Thymus (tissue), 11 donors: ENCODE results near the gene RASA3. TPM values are rescaled to one million over a fixed set of nuclear protein-coding genes. Genes with fewer than 3 reads are reported as not detected.
A peak's percentile ranks its signal among the peaks of the same experiment; 100 is the strongest.

Experiments used
- DNase-seq, 9 donors: peaks; one replicate each; pipeline ENCODE4 v3.0.0-alpha.2; 2013; ENCODE audit warnings: low spot score in 9 of 9, low read depth in 6 of 9, missing footprints in 1 of 9
- H3K27ac ChIP-seq, 2 donors: one replicate each; pipeline ENCODE4 v1.5.1; 2013; ENCODE audit warnings: control low read depth in 1 of 2, low read depth in 1 of 2, low read length in 1 of 2, mild to moderate bottlenecking in 1 of 2, moderate library complexity in 1 of 2
- H3K27me3 ChIP-seq, 2 donors: one replicate each; pipeline ENCODE4 v1.5.1; 2013; ENCODE audit warnings: low read length in 1 of 2; ENCODE audit not compliant: control insufficient read depth in 2 of 2, insufficient read depth in 1 of 2
- H3K36me3 ChIP-seq, 2 donors: one replicate each; pipeline ENCODE4 v1.5.1; 2013; ENCODE audit warnings: low read length in 1 of 2, mild to moderate bottlenecking in 1 of 2, moderate library complexity in 1 of 2; ENCODE audit not compliant: control insufficient read depth in 2 of 2, insufficient read depth in 2 of 2
- H3K4me1 ChIP-seq, 2 donors: one replicate each; pipeline ENCODE4 v1.5.1; 2013; ENCODE audit warnings: low read length in 2 of 2; ENCODE audit not compliant: control insufficient read depth in 2 of 2, insufficient read depth in 2 of 2
- H3K4me3 ChIP-seq, 2 donors: one replicate each; pipeline ENCODE4 v1.5.1; 2013; ENCODE audit warnings: low read length in 2 of 2, control low read depth in 1 of 2, mild to moderate bottlenecking in 1 of 2
- H3K9me3 ChIP-seq, 2 donors: one replicate each; pipeline ENCODE4 v1.5.1; 2013; ENCODE audit warnings: low read length in 1 of 2, mild to moderate bottlenecking in 1 of 2; ENCODE audit not compliant: control insufficient read depth in 2 of 2, insufficient read depth in 1 of 2
- WGBS: extraction: QIAGEN DNeasy Blood & Tissue Kit; methylation state at CpG from one replicate; pipeline ENCODE4 v1.1.7; 2013; 5-methylcytosine and 5-hydroxymethylcytosine counted together
- polyA plus RNA-seq: library from polyadenylated mRNA; stranded (reverse); fragments of 200-250 nt; gene quantifications from one replicate; pipeline ENCODE4 v1.2.3, GENCODE V29; 2013
- total RNA-seq: library from RNA; stranded (reverse); fragments of 120-200 nt; gene quantifications from one replicate; pipeline ENCODE4 v1.2.4, GENCODE V29; 2013
- donor health status: healthy.

The RASA3 gene
- total and polyA plus RNA-seq, 2 donors: 23.8 to 25.1 TPM

DNA sequence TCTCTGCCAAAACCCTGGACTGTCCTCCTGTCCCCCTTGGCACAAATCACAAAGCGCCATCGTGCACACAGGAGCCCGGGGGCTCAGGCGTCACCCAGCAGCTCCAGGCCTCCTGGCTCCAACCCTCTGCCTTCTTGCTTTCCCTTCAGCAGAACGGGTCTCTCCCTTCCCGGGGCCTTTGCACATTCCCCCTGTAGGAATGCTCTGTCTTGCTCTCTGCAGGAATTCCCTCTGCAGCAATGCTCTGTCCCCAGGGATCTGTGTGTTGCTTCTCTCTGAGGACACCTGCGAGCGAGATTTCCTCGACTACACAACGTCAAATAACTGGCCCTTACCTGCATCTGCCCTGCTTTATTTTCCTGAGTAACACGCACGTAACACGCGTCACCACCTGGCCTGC is 13.3 kb upstream of the RASA3 start:
- H3K4me3 ChIP-seq: no peak overlapping the region
- H3K9me3 ChIP-seq: peaks cover 0 to under 1% of the 10 kb centered on the region in 2 donors
- no peaks in the 10 kb centered on the region for H3K27me3 ChIP-seq
- H3K4me1 ChIP-seq: peaks cover 38 to 91% of the 10 kb centered on the region in 2 donors
- WGBS: 97% methylated on average over 14 of the region's 14 CpGs
- no peak for DNase-seq
- no peak overlapping the region for H3K27ac ChIP-seq
- H3K36me3 ChIP-seq: no peaks in the 10 kb centered on the region

GRCh38 chr13:114145256-114145655 is 12.8 kb upstream of the RASA3 start:
- no peaks in the 10 kb centered on the region for H3K27me3 ChIP-seq
- H3K4me3 ChIP-seq: no peak overlapping the region
- no peaks in the 10 kb centered on the region for H3K36me3 ChIP-seq
- peaks cover 42 to 94% of the 10 kb centered on the region in 2 donors for H3K4me1 ChIP-seq
- H3K9me3 ChIP-seq: peaks cover 0 to 6% of the 10 kb centered on the region in 2 donors
- WGBS: 52% methylated on average over 3 of the region's 3 CpGs
- H3K27ac ChIP-seq: peak overlapping the region in 1 of 2 donors; percentile 97
- peak in 1 of 9 donors; percentile 28 for DNase-seq

GRCh38 chr13:114144606-114145244 is 12.3 kb upstream of the RASA3 start:
- 96% methylated on average over 17 of the region's 17 CpGs for WGBS
- DNase-seq: peak in 1 of 9 donors; percentile 19

GRCh38 chr13:114143806-114144605 is 11.6 kb upstream of the RASA3 start:
- Histone ChIP-seq H3K9me3 (peaks cover 0 to 6% of the 10 kb centered on the region in 2 donors), H3K4me3 (no peak overlapping the region), H3K36me3 (no peaks in the 10 kb centered on the region), H3K27me3 (no peaks in the 10 kb centered on the region), H3K4me1 (peaks cover 41 to 87% of the 10 kb centered on the region in 2 donors), H3K27ac (peak overlapping the region; percentile 70 to 97)
- DNase-seq: peak in 1 of 9 donors; percentile 74
- WGBS: 66% methylated on average over 24 of the region's 24 CpGs

More at GRCh38 chr13:114144606-114145244, 12.3 kb upstream of the RASA3 start:
- Histone ChIP-seq H3K4me1 (peaks cover 42 to 93% of the 10 kb centered on the region in 2 donors), H3K9me3 (peaks cover 0 to 6% of the 10 kb centered on the region in 2 donors), H3K36me3 (no peaks in the 10 kb centered on the region), H3K4me3 (no peak overlapping the region), H3K27me3 (no peaks in the 10 kb centered on the region), H3K27ac (peak overlapping the region; percentile 18 to 97)

GRCh38 chr13:114142640-114143490 is 10.4 kb upstream of the RASA3 start:
- peaks cover 32 to 76% of the 10 kb centered on the region in 2 donors for H3K4me1 ChIP-seq
- WGBS: 16% methylated on average over 28 of the region's 28 CpGs

DNA sequence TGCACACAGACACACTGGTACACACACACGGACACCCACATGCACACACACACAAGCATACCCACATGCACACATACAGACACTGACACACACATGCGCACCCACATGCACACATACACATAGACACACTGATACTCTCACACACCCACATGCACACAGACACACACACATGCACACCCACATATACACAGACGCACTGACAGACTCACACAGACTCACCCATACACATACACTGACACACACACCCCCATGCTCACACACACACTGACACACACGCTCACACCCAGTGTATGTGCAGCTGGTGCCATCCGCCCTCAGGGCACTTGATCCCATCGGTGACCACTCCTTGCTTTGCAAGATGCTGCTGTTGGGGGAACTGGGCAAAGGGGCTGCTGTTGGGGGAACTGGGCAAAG is 9.7 kb upstream of the RASA3 start:
- no peak for DNase-seq
- Histone ChIP-seq H3K36me3 (no peaks in the 10 kb centered on the region), H3K9me3 (peaks cover 0 to 6% of the 10 kb centered on the region in 2 donors), H3K27ac (peak overlapping the region; percentile 38 to 97), H3K4me3 (no peak overlapping the region), H3K27me3 (no peaks in the 10 kb centered on the region), H3K4me1 (peaks cover 32 to 72% of the 10 kb centered on the region in 2 donors)
- WGBS: 95% methylated on average over 6 of the region's 6 CpGs

More at GRCh38 chr13:114142640-114143490, 10.4 kb upstream of the RASA3 start:
- peak in 6 of 9 donors; percentile 55 to 89 (median 74) for DNase-seq
- no peaks in the 10 kb centered on the region for H3K36me3 ChIP-seq
- no peaks in the 10 kb centered on the region for H3K27me3 ChIP-seq
- H3K27ac ChIP-seq: peak overlapping the region; percentile 72 to 97
- peaks cover 0 to 6% of the 10 kb centered on the region in 2 donors for H3K9me3 ChIP-seq
- no peak overlapping the region for H3K4me3 ChIP-seq

GRCh38 chr13:114141261-114141996 is 9.0 kb upstream of the RASA3 start:
- Histone ChIP-seq H3K4me3 (no peak overlapping the region), H3K9me3 (peaks cover 0 to 6% of the 10 kb centered on the region in 2 donors), H3K27me3 (no peaks in the 10 kb centered on the region), H3K27ac (peak overlapping the region in 1 of 2 donors; percentile 97), H3K36me3 (no peaks in the 10 kb centered on the region), H3K4me1 (peaks cover 32 to 66% of the 10 kb centered on the region in 2 donors)
- WGBS: 83% methylated on average over 15 of the region's 15 CpGs
- DNase-seq: no peak

- H3K4me1 ChIP-seq: peaks cover 32 to 61% of the 10 kb centered on the region in 2 donors
- H3K36me3 ChIP-seq: no peaks in the 10 kb centered on the region
- peak overlapping the region in 1 of 2 donors; percentile 80 for H3K27ac ChIP-seq
- peaks cover 0 to 6% of the 10 kb centered on the region in 2 donors for H3K9me3 ChIP-seq
- DNase-seq: peak in 1 of 9 donors; percentile 69
- no peaks in the 10 kb centered on the region for H3K27me3 ChIP-seq
- no peak overlapping the region for H3K4me3 ChIP-seq
- WGBS: 60% methylated on average over 10 of the region's 10 CpGs
Measured at GRCh38 chr13:114140906-114141250, 8.5 kb upstream of the RASA3 start.
